Midbrain (tissue), 1 donor: ENCODE results near the gene CPT1A.
A peak's percentile ranks its signal among the peaks of the same experiment; 100 is the strongest.

Experiments used
- DNase-seq: peaks from one replicate; lab custom pipeline; 2025; lab: John Stamatoyannopoulos, UW

The CPT1A gene

GRCh38 chr11:68854273-68854958 lies 12.7 kb upstream of the CPT1A start:
- DNase-seq = no peak

GRCh38 chr11:68852628-68853027 lies 10.9 kb upstream of the CPT1A start:
- no peak for DNase-seq

GRCh38 chr11:68848429-68848828 lies 6.7 kb upstream of the CPT1A start:
- DNase-seq = no peak

- DNase-seq = no peak
These were observed 5.7 kb upstream of the CPT1A start for GRCh38 chr11:68847395-68847794.

- DNase-seq = no peak
These were observed 3.8 kb upstream of the CPT1A start for GRCh38 chr11:68845351-68846002.

- DNase-seq = no peak
These were observed 3.1 kb upstream of the CPT1A start for GRCh38 chr11:68844801-68845200.

GRCh38 chr11:68844376-68844775 lies 2.7 kb upstream of the CPT1A start:
- DNase-seq = no peak

GRCh38 chr11:68843703-68844312 lies 2.1 kb upstream of the CPT1A start:
- DNase-seq = no peak

- DNase-seq = no peak
These were observed 1.4 kb upstream of the CPT1A start for GRCh38 chr11:68843052-68843561.

GRCh38 chr11:68842427-68843051 lies 823 bp upstream of the CPT1A start:
- DNase-seq = no peak

- no peak for DNase-seq
These were observed 759 bp downstream of the CPT1A start for GRCh38 chr11:68840661-68841653.

- no peak for DNase-seq
These were observed 1.6 kb downstream of the CPT1A start for GRCh38 chr11:68839911-68840641.

GRCh38 chr11:68839054-68839865 lies 2.5 kb downstream of the CPT1A start:
- peak; percentile 89 for DNase-seq

GRCh38 chr11:68838572-68838964 lies 3.1 kb downstream of the CPT1A start:
- no peak for DNase-seq

GRCh38 chr11:68837583-68838571 lies 3.8 kb downstream of the CPT1A start:
- DNase-seq = no peak

GRCh38 chr11:68835749-68836148 lies 6.0 kb downstream of the CPT1A start:
- DNase-seq = no peak

- DNase-seq = no peak
These were observed 6.4 kb downstream of the CPT1A start for GRCh38 chr11:68835328-68835727.

GRCh38 chr11:68832476-68833181 lies 9.1 kb downstream of the CPT1A start:
- no peak for DNase-seq
